NAMALWA (cell line): ENCODE data around the gene GRIFIN.

Source experiments
- DNase-seq: peaks from one replicate; pipeline ENCODE4 v3.0.0-alpha.2; 2015; ENCODE audit warnings: low spot score

Gene GRIFIN

DNA sequence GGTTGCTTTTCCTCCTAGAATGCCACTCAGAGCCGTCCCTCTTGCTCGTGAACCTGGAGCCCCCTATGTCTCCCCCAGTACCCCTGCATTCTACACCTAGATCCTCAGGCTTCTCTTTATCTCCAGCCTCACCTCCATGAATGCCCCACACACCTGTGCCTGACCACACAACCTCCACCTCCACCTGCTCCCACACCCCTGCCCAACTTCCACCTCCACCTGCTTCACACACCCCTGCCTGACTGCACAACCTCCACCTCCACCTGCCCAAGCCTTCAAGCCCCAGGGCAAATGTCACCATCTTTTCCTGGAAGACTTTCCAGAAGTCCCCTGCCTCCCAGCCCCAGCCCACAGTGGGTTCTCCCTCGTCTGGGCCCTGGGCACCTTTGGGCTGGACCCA lies 36.5 kb upstream of the GRIFIN start:
- no peak for DNase-seq

DNA sequence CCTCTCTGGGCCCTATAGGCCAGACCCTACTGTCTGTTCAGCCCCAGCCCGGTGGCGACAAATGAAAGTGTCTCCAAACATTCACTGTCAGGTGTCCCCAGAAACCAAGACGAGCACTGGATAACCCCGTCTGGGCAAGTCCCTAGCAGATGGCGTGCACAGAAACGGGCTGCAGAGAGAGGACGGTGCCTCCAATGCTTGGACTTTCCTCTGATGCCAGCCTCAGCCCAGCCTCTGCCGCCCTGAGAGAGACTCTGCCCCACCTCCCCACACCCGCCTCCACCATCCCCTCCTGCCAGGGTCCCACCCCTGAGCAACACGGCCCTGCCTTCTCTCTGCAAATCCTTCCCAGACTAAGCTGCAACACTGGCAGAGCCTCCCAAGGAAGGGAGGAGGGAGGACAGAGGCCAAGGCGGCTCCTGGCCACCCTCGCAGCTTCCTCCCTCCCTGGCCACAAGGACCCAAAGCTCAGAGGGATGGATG lies 36.0 kb upstream of the GRIFIN start:
- peak; percentile 67 for DNase-seq

DNA sequence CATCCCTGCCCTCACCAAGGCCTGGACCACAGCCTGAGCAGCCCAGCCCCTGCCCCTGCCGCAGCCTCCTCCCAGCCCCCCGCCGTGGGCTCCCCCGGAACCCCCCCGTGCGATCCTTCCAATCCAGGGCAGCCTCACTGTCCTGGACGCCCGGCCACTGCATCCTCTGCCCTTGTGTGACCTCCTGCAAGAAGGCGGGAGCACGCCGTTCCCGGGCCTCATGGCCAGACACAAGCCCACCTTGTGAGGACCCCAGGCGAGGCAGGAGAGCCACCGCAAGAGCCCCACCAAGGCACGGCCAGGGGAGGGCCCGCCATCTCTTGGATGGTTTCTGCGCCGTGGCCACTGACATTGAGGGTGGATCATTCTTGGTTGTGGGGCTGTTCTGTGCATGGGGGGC lies 35.6 kb upstream of the GRIFIN start:
- no peak for DNase-seq

DNA sequence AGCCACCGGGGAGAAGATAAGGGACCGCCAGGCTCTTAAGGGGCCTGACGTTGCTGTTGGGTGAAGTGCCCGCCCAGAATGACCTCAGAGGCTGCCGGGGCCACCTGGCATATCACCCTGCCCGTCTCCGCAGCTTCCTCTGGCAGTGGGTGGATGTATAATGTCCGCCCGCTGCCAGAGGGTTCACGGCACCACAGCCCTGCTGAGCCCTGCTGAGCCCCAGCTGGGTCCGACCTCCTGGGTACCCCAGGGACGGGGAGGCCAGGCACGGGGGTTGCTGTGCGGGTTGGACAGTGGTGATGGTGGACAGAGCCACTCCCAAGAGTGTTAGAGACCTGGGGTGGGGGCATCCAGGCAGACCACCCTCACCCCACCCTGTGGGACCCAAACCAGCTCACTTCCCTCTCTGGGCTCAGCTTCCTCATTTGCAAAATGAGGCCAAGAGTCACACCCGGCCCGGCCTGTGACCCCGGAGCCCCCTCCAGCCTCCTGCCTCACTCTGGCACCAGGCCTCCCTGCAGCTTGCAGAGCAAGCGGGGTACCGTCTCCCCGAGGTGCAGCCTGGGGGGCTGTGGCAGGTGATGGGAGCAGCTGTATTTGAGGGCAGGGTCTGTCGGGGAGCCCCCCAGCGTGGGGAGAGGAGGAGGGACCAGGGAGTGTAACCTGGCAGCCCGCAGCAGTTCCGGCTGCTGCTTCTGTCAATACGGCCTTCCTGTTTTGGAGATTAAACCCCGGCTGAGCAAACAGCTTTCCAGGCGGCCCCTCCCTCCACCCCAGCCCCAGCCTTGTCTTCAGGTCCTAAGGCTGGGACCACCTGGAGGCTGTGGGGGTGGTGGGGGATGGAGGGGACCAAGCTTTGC lies 34.9 kb upstream of the GRIFIN start:
- DNase-seq, result peak; percentile 93

DNA sequence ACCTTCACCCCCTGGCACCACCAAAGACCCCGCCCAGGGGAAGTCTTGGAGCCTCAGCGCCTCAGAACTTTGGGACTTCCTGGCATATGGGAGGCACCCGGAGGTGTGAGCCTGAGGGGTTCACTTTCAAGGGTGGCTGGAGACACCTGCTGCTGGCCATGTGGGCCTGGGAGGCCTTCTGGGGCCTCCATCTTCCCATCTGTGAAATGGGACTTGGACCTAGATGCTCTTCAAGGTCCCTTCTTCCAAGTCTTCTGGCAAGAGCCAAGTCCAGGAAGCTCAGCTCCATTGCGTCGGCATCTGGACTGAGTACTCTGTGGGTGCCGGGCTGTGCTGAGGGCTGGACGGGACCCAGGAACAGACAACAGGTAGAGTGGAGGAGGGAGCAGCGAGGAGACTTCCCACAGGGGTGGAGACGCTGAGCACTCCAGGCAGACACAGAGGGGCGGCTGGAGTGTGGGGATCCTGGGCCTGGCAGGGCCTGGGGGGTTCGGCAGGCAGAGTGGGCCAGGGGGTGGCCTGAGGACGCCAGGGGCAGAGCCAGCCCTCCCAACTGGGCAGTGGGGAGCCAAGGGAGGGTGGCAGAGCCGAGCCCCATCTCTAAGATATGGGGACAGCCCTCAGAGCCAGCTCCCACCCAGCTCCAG lies 34.1 kb upstream of the GRIFIN start:
- no peak for DNase-seq

DNA sequence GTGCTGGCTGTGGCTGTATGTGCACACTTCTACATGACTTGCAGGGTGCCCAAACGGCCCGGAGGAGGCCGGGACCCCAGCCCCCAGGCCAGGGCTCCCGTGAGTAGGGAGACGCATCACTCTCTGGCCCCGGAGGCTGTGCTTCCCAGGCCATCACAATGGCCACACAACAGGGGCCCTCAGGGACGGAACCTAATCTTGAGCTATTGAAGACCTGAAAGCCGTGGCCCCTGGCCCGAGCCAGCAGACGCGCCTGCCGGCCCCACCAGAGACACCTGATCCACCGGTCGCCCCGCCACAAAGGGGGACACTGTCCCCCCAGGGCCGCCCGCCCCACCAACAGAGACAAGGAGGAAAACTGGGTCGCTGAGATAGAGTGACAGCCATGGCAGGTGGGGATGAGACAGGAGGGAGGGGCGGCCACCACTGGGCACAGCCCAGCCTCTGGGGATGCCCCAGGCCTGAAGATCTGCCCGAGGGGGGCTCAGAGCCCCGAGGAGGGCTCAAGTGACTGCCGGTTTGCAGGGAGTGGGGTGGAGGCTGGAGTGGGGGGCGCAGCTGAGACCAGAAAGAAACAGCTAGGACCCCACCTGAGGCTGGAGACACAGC lies 33.2 kb upstream of the GRIFIN start:
- no peak for DNase-seq

DNA sequence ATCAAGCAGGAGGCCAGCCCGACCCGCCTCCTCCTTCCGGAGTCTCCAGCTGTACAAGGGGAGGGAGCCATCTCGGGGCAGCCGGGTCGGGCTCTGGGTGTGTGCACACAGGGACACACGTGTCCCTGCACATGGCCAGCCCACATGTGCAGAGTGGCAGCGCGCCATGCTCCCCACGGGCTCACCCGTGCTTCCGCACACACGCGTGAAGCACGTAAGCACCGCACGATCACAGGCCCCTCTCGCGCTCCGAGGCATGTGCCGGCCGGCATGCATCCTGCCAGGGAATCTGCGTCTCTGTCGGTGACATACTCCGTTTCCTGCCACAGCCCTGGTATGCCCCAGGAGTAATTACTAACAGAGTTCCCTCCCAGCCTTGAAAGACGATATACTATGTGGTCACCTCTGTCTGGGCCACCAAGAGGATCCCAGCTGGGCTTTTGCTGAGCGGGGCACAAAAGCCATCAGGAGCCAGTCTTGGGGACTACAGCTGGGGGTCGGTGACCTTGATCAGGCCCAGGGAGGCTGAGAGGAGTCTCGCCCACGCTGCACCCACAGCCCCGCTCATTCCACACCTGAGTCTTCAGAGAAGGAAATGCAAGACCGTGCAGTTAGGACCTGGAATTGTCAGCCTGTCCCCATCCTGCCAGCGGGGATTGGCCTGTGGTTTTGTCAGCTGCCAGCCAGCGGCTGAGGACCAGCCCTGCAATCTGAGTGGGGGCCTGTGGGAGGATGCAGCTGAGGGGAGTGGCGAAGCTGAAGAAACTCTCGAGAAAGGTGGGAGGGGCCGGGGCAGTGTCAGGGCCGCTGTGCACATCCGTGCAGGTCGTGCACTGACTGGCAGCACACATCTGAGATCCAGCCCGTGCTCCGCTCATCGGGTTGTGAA lies 32.4 kb upstream of the GRIFIN start:
- peak; percentile 93 for DNase-seq

DNA sequence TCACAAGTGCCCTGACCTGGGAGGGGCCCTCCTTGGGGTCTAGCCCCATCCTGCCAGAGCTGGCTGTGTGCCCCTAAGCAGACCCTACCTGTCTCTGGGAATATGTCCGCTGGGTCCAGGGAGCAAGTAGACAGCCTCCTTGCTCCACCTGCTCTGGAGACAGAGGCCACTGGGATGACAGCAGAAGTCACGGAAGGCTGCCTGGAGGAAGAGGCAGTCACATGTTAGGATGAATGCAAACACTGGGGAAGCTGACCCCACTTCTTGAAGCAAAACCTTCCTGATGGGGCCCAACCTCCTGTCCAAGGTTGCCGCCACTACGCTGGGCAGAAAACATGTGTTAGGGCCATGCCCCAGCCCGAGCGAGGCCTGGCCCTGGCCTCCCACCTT lies 31.7 kb upstream of the GRIFIN start:
- DNase-seq, result no peak

DNA sequence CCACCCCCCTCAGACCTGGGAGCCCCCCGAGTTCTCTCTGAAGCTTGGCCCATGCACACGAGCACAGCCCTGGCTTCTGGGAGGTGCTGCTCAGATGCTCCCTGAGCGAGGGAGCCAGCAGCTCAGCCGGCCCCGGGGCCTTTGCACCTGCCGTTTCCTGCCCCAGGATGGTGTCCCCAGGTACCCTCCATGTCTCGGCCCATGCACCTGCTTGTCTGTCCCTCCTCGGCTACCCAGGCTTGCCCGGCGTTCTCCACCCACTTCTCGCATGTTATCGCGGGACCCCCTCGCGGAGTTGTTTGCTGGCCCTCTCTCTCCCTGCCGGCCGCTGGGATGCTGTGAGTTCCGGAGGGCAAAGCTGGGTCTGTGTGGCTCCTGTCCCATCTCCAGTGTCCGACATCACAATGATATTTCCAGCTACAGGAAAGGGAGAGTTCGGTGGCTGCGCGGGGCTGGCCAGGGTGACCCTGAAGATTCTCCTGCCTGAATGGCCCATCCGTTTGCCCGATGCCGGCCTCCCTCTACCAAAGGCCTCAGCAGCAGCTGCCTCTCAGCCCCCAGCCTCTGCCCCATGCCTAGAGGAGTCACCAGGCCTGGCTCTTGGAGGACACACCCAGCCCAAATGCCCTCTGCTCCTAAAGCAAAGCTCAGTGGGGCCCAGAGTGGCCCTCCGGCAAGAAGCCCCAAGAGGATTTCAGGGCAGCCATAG lies 31.2 kb upstream of the GRIFIN start:
- DNase-seq, result no peak

DNA sequence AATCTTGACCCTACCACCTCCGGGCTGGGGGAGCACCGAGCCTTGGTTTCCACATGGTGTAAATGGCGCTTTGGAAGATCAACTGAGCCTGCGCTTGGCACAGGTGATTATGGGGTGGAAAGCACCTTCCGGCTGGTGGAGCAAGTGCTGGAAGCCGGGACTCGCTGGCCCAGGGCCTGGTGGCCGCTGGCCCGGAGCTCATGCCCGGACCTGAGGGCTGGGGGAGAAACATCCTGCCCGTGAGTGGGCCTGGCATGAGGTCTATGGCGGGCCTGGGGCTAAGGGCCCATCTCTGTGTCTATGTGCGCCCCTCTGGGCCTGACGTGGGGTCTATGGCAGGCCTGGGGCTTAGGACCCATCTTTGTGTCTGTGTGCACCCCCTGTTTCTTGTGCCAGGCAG lies 29.2 kb upstream of the GRIFIN start:
- no peak for DNase-seq

DNA sequence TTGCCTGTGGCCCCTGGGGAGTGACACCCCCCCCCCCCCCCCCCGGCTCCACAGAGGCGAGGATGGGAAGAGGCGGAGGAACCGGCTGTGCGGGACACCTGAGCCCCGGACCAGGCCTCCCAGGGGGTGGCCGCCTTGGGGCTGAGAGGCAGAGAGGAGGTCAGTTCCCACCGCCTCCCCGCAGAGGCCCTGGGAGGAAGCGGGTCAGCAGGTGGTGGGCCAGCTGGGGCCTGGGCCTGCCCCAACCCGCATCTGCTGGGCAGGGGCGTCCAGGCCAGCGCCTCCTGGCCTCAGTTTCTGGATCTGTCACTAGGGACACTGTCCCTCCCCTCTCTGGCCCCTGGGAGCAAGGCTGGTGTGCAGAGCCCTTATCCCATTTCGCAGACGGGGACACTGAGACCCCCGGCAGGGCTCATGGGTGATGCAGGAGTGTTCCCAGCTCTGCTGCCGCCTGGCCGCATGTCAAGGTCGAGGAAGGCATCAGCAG lies 28.7 kb upstream of the GRIFIN start:
- DNase-seq, result no peak

DNA sequence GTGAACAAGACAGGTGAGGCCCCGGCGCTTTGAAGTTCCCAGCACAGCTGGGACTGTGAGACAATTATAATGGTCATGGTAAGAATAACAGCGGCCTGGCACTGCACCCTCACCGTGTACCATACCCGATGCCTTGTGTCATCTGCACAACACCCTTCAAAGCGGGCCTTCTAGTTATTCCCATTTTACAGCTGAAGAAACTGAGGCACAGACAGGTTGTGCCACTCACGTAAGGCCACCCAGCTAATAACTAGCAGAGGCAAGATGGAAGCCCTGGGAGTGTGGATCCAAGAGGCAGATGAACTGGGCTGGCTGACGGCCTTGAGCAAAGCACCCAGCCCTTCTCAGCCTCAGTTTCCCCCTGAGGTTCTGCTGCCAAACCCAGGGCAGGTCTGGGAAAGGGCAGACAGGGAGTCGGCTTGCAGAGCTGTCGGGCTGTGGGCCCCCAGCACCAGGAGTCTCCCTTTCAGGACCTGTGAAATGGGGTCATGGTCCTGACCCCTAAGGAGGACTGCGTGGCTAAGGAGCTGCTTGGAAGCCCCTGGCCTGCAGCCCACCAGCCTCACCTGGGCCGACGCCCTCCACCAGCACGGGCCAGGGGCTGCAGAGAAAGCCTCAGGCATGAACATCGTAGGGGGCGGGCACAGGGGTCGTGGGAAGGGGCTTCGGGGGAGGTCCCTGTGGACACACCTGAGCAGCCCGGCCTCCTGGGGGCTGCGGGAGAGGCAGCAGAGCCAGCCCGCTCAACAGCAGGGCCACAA lies 28.1 kb upstream of the GRIFIN start:
- DNase-seq, result no peak

DNA sequence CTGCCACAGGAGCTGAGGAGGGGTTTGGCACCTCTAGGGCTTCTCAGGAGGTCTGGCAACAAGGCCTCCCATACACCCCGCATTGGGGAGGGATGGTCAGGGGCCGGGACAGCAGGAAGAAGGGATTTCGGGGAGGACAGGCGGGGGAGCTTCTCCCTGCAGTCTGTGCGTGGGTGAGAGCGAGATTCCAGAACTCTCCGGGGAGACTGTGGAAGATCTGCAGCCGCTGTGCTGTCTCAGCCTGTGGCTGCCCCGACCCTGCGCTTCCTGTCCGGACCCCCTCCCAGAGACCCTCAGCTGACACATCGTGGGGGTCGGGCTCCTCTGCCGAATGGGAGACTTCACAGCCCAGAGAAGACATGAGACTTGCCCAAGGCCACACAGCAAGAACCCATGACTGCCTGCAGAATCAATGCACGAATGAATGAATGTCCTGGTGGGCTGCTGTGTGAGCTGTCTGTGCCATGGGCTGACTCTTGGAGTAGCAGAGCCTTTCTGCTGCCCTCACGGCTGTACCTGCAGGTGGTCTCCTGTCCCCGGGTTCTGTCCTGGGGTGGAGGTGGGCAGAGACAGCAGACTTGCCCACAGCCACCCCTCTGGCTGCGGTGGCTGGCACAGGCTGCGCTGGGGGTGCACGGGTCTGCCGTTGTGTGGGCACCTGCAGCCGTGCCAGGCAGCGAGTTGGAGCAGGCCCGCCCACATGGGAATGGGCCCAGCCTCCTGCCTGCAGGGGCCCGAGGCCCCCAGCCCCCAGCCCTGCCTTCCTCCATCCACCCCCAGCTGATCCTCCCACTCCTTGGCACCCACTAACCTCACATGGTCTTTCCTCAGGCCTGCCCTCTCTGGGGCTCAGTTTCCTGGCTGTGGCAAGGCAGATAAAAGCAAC lies 27.1 kb upstream of the GRIFIN start:
- DNase-seq, result peak; percentile 26

DNA sequence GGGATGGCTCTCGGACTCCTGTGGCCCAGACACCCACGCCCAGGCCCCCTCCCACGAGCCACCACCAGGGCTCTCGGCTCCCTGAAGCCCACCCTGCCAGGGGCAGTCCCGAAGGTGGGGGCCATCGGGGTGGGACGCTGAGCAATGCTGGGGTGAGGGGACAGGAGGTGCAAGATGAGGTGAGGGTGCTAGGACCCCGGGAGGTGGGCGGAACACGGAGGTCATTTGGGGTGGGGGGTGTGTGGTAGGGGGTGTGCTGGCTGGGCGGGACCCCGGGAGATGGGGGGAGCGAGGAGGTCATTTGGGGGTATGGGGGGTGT lies 26.4 kb upstream of the GRIFIN start:
- DNase-seq, result no peak

DNA sequence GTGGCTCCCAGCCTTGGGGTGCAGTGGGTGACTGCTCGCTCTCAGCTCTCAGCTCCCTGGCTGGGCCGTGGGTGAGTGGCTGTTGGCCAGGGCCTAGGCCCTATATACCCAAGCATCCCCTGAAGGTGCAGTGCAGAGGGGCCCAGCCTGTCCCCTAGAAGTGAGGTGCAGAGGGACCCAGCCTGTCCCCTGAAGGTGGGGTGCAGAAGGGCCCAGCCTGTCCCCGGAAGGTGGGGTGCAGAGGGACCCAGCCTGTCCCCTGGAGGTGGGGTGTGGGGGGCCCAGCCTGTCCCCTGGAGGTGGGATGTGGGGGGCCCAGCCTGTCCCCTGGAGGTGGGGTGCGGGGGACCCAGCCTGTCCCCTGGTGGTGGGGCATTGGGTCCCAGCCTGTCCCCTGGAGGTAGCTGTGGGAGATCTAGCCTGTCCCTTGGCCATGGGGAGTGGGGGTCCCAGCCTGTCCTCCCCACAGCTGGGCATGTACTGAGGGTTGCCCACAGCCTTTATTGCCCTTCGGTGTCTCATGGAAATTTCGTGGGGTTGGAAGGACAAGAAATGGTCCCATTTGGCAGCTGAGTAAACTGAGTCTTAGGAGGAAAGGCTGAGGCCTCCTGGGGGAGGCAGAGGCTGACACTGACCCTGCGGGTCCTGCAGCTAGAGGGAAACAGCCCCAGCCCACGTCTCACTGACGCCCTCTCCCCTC lies 25.9 kb upstream of the GRIFIN start:
- peak; percentile 24 for DNase-seq

DNA sequence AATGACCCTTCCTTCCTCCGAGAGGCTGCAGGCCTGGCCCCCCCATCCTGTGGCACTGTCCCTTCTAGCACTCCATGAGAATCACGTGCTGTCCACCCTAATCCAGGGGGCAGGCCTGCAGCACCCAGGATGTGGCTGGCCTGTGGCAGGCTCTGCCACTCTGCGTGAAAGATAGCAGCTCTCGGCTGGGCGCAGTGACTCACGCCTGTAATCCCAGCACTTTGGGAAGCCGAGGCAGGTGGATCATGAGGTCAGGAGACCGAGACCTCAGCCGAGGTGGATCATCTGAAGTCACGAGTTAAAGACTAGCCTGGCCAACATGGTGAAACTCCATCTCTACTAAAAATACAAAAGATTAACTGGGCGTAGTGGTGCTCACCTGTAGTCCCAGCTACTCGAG lies 24.5 kb upstream of the GRIFIN start:
- no peak for DNase-seq

DNA sequence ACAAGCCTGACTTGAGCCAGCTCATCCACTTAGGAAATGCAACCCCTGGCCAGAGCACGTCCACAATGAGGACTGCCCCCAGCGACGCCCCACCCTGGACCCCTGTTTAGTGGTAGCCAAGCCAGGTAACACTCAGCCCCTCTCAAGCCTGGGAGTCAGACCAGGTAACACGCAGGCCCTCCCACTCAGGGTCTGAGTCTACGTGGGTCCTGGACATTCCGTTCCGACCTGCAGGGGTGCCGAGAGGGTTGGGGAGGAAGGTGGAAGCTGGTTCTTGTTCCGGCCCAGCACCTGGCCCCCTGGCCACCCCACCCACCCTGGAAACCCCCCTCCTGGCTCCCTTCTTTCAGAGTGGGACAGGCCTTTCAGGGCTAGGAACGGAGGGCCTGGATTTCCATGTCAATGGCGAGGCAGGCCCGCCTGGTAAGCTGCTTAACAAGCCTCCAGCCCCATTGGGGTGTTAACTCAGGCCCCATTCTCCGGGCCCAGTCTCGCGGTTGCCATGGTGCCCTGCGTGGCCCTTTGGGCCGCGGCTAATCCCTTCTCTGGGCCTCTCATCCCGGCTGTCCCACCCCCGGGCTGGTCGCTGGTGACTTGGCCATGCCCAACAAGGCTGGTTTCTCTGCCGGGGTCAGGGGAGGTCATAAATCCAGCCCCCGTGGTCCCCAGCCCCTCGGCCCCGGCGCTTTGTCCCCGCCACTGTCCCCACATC lies 23.7 kb upstream of the GRIFIN start:
- no peak for DNase-seq

DNA sequence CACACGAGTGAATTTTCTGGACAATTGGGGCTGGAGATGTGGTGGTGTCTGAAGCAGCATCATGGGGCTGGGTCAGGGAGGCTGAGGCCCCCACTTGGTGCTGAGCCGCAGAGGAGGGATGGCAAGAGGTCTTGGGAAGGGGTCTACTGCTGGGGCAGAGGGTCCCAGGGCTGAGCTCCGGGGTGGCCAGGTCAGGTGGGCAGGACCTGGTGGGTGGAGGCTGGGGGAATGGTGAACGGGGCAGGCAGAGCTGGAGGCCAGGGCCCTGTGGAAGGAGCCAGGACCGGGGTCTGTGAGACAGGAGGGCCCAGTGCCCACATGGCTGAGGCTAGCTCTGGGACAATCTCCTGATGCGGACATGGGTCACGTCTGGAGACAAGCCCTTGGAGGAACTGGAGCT lies 23.0 kb upstream of the GRIFIN start:
- no peak for DNase-seq
